Islet precursor cell (in vitro differentiated cells): ENCODE results near the gene NDUFB10.
"Not testable (repeated sequence)": the region's sequence is repeated elsewhere in the genome, so short reads cannot be mapped to it uniquely, and the experiment has no call there.

Experiments
- DNase-seq: peaks from one replicate; pipeline ENCODE4 v3.0.0-alpha.2; 2018

NDUFB10 gene

DNA sequence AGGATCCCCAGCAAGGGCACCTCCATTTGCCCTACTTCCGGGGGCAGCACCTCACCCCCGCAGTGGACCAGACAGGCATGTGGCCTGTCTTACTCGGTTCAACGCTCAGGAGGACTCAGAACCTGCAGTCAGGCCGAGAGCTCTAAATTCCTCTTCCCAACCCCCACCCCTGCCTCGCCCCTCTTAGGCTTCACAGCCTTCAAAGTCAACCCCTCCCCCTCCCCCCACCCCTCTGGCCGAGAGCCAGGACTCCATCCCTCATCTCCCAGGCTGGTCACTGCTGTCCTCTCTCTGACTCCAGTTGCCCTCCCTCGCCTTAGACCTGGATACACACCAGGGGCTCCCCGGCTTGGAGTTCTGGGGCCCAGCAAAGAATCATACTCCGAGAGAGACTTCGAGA, 33.1 kb upstream of the NDUFB10 start:
- DNase-seq = no peak

DNA sequence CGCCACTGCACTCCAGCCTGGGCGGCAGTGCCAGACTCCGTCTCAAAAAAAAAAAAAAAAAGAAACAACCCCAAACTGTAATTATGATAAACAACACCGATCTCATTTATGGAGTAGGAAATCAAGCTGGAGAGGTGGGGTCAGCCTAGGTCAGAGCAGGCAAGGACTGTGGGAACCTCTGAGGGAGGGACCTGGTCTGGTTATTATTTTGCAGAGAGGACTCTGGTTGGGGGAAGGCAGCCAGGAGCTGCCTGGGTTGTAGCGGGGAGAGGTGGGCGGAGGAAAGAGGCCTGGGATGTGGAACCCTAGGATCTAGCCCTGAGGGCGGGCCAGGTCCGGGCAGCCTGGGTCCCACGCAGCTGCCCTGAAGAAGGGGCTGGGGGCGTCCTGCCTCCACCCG, 30.2 kb upstream of the NDUFB10 start:
- DNase-seq = no peak

DNA sequence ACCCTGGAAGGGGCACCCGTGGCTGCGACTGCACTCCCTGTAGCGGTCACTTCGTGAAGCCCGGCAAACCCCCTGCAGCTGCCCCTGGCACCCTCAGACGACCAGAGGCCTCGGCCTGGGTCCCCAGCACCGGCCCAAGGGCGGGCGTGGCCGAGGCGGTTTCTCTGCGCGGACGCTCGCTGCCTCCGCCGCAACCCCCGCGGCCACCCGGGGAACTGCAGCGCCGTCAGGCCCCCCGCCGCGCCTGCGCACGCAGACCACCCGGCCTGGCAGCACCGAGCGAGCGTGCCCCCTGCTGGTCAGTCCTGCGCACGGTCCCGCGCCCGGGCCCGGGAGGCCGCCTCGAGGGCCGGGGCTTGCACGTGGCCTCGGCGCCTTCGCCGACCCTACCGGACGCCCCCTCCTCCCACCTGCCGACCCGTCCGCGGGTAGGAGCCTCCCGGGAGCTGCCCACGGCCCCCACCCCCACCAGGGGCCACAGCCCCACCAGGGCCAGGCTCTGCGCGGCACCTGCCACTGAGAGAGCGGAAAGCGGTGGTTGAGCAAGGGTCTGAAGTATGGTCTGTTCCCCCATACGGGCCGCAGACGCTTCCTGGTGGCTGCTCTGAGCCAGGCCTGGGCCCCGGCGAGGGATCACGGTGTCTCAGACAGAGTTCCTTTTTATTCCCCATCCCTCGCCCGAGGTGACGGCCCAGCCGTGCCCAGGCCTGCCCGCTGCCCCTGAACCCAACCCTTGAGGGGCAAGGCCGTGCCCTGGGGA, 29.6 kb upstream of the NDUFB10 start:
- peak; percentile 90 for DNase-seq

DNA sequence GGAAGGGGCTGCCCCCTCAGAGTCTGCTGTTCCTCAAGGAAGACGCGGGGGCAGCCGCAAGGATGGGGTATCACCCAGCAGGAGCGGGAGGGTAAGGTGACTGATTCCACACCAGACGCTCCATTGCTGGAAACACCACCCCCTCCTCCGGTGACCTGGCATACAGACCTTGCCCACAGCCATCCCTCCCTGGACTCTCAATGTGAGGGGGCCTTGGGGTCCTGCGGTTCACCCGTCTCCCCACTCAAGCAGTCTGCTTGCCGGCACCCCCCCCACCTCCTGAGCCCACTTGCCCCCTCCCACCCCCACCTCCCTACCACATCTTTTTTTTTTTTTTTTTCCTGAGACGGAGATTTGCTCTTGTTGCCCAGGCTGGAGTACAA, 29.0 kb upstream of the NDUFB10 start:
- no peak for DNase-seq

DNA sequence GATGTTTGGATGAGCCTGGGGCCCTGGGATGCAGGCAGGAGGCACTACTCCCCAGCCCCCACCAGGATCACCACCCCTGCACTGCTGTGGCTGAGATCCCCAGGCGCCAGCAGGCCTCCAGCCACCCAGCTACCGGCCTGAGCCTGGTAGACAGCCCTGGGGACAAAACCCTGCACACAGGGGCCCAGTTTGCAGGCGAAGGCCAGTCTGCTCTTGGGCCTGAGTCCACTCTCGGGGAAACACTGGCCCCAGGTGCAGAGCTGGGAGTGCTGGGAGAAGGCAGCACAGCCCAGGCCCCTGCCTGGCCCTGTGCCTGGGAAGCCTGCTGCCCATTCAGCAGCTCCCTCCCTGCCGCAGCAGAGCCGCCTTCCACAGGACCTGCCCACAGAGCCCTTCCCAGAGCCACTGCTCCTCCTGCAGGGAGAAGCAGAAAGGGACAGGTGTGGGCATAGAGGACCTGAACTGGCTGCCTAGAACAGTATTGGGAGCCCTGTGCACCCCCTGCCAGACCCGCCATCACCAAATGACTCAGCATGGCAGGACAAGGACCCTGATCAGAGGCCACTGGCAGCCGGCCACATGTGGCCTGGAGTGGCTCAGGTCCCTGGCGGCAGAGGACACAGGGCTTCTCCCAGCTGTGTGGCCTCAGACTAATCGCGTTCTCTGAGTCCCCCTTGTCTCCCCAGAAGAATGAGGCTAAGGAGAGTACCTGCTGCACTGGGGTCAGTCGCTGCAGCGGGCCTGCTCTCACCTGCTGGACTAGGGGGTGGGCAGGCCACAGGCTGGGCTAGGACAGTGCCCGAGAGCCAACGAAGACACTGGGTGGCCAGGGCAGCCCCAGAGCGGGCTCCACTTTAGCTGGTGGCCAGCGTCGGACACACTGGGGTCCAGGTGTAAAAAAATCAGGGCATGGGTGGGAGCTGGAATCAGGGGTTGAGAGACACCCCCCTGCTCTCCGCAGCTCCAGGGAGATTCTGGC, 27.0 kb upstream of the NDUFB10 start:
- peak; percentile 86 for DNase-seq

DNA sequence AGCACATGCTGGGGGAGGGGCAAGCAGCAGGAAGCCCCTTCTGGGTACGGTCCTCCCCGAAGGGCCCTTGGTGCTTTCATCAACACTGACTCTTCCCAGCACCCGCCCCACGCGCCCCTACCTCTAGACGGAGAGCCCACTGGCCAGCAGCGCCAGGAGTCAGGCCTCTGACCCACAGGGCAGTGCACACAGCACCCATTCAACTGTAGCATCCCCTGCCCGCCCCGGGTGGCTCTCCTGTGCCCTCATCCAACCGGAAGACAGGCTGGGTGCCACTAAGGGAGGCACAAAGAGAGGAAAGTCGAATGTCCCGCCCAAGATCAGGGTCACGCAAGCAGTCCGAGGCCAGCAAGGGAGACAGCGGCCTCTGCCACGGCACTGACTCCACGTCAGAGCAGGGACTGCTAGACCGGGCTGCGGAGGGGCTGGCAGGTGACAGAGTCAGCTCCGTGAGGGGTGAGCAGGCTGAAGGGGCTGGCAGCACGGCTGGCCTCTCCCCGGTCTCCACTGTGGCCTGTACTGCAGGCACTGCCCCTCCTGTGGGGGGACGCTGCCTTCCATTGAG, 26.2 kb upstream of the NDUFB10 start:
- peak; percentile 47 for DNase-seq

DNA sequence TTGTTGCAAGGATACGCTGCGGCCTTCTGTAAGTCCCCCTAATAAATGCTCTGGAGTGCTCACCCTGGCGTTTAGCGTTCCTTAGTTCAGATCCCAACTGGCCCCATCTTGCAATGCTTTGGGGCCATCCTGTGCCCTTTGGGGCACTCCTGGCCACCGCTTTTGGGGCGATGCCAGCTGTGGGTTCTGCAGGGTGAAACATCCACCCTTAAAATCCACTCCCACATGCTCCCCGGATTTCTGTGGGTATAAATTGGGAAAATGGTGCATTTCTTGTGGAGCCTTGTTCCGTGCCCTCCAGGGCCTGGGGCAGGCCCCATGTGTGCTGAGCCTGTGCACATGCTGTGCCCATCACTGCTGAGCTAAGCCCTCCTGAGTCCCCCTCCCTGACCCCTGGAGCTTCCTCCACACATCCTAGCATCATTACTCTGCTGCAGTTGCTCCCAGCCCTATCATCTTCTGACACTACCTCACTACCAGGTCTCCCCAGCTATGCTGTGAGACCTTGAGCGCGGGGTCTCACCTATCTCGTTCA, 22.3 kb upstream of the NDUFB10 start:
- DNase-seq = no peak

DNA sequence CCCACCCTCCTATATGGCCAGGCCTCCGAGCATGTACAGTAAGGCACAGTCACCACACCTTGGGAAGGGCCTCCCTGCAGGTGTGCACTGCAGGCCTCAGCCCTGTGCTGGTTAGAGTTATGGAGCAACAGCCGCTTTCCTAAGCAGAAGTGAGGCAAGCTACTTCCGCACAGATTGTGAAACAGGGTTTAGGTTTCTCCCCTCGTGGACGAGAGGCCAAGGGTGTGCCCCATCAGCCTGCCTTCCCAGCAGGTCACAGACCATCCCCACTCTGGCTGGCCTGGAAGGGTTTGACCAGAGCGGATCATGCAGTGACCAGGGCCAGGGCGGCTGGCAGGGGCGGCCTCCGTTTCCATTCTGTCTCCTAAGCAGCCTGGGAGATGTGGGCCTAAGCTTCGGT, 21.0 kb upstream of the NDUFB10 start:
- DNase-seq = peak; percentile 39

DNA sequence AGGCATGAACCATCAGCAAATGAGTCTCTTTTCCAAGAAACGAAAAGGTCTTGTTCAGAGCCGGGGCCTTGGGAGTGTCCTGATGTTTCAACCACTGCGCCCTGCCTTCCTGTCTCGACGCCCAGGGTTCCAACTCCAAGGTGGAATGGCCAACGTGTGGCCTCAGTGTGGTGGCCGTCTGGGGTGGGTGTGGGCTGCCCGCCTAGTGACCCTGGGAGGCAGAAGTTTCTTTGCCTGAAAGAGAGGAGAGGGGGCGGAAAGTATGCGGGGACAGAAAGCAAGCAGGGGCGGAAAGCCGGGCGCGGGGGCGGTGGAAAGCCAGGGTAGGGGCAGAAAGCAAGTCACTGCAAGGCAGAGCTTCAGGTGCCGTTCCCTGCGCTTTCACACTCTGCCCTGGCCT, 20.4 kb upstream of the NDUFB10 start:
- DNase-seq = no peak

DNA sequence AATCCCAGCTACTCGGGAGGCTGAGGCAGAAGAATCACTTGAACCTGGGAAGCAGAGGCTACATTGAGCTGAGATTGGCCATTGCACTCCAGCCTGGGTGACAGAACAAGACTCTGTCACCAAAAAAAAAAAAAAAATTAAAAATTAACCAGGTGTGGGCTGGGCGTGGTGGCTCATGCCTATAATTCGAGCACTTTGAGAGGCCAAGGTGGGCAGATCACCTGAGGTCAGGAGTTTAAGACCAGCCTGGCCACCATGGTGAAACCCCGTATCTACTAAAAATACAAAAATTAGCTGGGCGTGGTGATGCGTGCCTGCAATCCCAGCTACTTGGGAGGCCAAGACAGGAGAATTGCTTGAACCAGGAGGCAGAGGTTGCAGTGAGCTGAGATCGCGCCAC, 19.5 kb upstream of the NDUFB10 start:
- not testable (repeated sequence) for DNase-seq

DNA sequence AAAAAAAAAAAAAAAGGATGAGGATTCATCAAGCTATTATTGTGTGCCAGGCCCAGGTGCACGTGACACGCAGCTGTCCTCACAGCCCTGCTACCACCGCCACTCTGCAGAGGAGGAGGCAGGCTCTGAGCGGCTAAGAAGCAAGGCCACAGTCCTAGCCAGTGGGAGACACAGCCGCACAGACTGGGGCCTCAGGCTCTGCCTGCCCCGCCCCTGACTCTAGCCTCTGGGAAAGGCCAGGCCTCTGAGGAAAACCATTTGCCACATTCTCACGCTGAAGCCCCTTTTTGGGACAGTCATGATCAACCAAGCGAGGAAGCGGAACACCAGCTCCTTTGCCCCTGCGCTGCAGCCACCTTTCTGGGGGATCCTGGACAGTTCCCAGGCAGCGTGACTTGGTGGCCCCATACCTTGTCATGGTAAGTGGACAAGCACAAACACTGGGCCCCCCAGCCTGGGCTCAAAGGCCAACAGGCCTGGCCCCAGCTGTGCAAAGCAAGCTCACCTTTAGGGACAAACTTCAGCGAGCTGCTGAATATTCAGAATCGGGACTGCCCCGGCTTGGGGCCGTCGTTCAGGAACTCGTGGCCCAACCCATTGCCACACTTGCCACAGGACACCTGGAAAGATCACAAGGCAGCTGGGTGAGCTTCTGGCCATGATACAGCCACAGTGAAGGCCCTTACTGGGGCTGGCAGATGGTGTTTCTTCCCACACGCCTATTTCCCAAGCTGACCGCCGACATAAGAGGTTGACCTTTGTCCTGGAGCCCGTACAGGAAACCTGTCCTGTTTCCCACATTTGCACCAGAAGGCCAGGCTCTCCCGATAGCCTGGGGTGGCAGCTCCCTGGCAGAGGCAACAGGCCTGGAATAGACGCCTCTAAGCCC, 18.8 kb upstream of the NDUFB10 start:
- peak; percentile 45 for DNase-seq

DNA sequence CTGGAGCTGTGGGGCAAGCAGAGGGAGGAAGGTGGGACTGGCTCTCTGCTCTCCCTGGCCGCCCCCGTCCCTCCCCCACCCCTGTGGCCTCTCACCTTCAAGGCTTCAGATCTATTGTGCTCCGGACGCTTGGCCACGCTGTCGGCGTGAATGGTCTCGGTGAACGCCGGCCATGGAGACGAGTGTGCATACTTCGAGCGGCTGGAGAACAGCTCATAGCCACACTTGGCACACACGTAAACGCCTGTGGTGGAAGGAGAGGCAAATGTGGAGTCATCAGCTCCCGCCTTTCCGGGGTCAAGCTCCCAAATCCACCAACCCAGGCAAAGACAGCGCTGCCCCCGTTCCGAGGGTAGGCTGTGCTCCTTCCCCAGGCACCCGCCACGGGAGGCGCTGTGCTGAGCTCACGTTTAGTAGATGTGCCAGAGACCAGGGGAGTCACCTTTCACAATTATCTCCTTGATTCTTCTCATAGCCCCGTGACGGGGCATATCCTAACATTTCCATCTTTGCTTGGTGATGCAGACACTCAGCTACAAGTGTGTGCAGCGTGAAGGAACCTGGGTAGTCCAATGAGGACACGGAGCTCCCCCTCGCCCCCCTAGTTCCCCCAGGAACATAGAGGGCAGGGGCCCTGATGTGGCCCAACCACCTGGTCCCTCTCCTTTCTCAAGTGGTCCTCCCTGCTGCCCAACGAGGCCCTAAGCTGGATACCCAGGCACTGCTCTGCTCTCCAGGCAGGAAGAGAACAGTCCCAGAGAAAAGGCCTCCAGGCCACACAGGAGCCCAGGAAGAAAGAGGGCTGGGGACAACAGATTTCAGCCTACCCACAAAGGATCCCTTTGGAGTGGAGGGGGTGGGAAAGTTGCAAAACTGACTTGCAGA, 17.9 kb upstream of the NDUFB10 start:
- no peak for DNase-seq

DNA sequence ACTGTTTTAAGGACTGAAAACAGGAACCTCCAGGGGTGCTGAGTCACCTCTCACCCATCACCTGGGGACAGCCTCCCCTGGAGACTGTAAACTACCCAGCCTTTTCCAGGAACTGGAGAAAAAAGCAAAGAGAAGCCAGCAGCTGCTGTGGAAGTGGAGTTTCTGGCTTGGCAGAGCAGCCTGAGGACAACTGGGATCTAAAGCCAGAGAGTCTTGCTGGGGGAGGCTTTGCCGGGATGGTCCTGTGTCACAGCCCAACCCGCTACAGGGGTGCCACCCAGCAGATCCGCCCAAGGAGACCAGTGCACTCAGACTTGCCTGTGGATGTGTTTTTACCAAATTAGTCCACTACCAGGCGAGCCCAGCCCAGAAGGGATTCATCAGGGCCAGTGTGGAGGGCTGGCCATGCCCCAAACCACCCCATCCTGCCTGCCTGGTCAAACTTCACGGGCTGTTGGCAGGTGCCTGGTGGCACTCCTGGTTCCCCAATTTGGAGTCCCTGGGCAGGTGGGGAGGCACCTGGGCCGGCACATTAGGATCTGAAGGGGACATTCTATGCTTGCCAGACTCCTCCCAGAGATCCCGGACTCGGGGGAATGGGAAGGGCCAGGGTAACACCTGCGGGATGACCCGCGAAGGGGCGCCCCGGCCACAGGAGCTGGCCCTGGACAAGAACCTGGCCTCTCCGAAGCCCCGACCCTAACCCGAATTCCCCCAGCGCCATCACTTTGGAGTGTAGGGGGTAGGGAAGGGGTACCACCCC, 17.1 kb upstream of the NDUFB10 start:
- DNase-seq = no peak

DNA sequence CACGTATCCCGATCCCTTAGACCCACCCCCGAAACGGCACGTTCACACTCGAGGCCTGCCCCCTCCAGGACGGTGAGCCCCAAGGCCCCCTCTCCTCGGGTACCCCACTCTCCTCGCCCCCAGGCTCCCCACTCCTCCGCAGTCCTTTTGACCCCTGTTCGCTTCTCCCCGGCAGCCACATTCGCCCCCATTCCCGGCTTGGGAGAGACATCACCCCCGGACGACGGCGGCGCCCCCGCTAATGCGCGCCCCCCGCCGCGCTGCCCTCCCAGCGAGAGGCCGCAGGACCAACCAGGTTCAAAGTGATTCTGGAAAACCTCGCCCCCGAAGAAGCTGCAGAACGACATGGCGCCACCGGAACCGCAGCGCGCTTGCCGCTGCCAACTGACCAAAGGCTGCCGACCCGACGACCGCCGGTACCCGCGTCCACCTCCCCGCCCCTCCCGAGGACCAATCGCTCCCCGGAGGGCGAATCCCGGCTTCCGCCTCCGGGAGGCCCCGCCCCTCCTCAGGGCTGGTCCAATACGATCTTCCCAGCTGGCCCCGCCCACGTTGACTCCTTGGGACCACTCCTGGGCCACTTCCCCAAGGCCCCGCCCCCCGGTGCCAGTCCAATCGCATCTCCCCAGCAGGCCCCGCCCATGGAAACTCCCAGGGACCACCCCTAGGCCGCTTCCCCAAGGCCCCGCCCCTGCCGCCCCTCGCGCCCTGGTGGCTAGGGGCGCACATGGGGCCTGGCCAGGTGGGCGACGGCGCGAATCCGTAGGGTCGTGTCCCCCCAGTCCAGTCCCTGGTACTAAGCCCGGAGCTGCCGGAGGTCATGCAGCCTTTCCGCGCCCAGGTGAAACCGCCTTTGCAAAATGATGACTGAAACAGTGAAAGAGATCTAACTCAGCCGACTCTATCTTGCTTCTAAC, 16.3 kb upstream of the NDUFB10 start, which contains the start of gene MSRB1:
Gene MSRB1, minus strand, starts transcription at position 390 of the 917 bp plus-strand sequence. Its CDS starts 43 bp downstream, at position 347.
- DNase-seq = peak; percentile 99

DNA sequence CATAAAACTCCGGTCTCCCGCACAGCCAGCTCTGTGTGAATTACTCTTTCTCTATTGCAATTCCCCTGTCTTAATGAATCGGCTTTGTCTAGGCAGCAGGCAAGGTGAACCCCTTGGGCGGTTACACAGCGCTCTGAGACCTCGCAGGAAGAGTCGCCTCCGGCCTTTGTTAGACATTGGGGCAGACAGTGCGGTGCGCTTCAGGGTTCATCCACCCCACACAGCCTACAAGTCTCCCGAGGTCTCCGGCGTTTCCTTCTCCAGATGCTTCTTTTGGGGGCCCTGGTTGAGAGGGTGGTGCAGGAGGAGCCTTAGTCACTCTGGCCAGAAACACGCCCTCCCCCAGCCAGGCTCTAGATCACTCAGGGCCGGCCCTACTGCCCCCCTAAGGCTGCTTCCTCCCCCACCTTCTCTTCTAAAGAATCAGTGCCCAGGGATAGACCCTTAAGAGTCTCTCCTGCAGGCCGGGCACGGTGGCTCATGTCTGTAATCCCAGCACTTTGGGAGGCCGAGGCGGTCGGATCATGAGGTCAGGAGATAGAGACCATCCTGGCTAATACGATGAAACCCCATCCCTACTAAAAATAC, 14.6 kb upstream of the NDUFB10 start:
- no peak for DNase-seq

DNA sequence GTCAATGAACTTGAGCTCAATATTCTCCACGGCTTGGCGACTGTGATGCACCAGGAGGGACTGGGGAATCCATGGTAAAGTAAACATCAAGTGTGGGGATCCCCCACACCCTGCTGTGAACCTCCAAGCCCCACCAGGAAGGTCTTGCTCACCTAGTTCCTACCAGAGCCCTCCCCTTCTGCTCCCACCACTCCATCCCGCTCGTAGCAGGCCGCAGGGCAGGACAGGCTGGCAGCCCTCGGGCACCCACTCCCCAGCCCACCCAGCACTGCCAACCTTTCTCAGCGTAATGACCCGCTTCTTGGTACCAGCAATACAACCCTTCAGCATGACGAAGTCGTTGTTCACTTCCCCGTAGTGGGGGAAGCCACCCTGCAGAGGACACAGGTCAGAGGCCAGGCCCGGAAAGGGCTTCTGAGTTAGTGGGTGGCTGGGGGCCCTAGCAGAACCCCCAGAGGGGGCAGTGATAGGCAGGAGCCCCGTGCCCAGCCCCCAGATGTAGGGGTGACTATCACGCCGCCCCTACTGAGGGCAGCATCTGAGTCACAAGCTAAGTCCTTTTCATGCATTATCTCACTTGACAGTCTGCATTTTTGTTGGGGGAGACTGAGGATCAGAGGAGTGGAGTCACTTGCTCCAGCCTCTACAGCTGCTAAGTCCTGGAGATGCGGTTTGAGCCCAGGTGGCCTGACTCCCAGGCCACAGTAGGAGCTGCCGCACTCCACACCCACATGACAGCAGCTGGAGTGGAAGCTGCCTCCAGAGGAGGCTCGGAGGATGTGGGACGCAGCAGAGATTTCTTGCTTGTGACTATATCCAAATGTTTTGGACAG, 13.6 kb upstream of the NDUFB10 start:
- peak; percentile 47 for DNase-seq

DNA sequence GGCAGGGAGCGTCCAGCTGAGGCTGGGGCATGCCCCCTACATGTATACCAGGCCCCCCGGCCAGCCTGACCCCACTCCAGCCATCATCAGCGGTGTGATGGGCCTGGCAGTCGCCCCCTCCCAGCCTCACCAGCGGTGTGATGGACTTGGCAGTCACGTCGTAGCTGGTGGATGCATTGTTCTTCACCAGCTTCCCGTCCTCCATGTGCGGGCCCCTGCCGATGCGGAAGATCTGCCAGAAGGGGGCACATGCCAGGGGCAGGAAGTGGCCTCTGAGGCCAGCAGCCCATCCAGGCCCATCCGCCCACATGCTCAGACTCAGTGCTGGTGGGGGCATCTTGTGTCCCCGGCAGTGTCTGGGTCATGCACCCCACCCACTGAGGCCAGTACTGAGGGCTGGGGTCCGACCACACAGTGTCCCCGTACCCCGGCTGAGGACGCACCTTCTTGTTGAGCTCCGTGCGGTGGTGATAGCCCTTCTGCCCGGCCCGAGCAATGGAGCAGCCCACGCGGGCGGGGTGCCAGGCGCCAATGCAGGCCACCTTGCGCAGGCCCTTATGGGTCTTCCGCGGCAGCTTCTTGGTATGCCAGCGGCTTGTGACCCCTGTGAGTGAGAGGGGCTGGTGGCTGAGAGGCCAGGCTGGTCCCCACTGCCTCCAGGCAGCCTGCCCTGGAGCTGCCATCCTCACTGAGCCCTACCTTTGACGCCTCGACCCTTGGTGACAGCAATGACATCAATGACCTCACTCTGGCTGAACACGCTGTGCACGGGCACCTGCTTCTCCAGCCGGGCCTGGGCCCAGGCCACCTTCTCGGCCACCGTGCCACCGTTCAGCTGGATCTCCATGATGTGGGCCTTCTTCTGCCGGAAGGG, 12.6 kb upstream of the NDUFB10 start:
- DNase-seq = peak; percentile 50
